Measurements from ENCODE around the gene RFLNA. TPM values are rescaled to one million over a fixed set of nuclear protein-coding genes. Genes with fewer than 3 reads are reported as not detected.

Gene RFLNA
- total and polyA plus RNA-seq, 2 of the 4 experiments (the other 2 are of a cell fraction): not detected

- 40% methylated on average over 1 of the region's 19 CpGs; no CpG with 5 or more reads in 1 of the 2 experiments for WGBS, 2 experiments (ENCODE audit: extremely low coverage in 2 of 2, insufficient read length in 1 of 2)
- dilution Hi-C loops (cut with HindIII; ENCODE audit: low sequenced_read_pairs, unreplicated experiment): no loop called here
- H2AK5ac ChIP-seq (ENCODE audit: low read depth, low read length): no peak overlapping the region
Observed at GRCh38 chr12:124279846-124280360, 15.0 kb upstream of the RFLNA start.

More at GRCh38 chr12:124279846-124280360, 15.0 kb upstream of the RFLNA start:
- intact Hi-C loops (cut with micrococcal nuclease) (no loop called here), in situ Hi-C loops (cut with MboI; ENCODE audit: low sequenced_read_pairs) (no loop called here)
- Histone ChIP-seq H3K27me3 (ENCODE audit: control insufficient read depth, insufficient read depth, low read length) (peaks cover 71% of the 10 kb centered on the region), H2AK9ac (replicated peaks; ENCODE audit: low read depth, low read length, poor library complexity) (no peak overlapping the region), H4K8ac (ENCODE audit: low read depth in 2 of 2, low read length in 2 of 2) (no peak overlapping the region), H3K4ac (ENCODE audit: low read depth, low read length) (no peak overlapping the region), H2BK20ac (ENCODE audit: low read depth, low read length) (no peak overlapping the region), H4K91ac (ENCODE audit: insufficient read depth, low read depth, low read length) (no peak overlapping the region), H3K9me3 (ENCODE audit: control insufficient read depth, insufficient read depth, low read length) (peaks cover 12% of the 10 kb centered on the region), H4K20me1 (ENCODE audit: insufficient read depth, low read length) (no peaks in the 10 kb centered on the region), H2BK15ac (ENCODE audit: low read depth, low read length) (no peak overlapping the region), H3K9ac (ENCODE audit: low read depth, low read length) (no peak overlapping the region), H3K56ac (ENCODE audit: extremely low read depth, insufficient read depth, low read length) (no peak overlapping the region), H3K36me3 (ENCODE audit: control insufficient read depth, insufficient read depth, low read length) (no peaks in the 10 kb centered on the region), H2BK5ac (ENCODE audit: low read depth, low read length, poor library complexity, severe bottlenecking) (no peak overlapping the region), H3K9me1 (ENCODE audit: insufficient read depth, low read length) (no peaks in the 10 kb centered on the region), H4K5ac (ENCODE audit: low read depth, low read length) (no peak overlapping the region), H2AFZ (replicated peaks; ENCODE audit: low read length, poor library complexity) (no peak overlapping the region), H3K4me2 (ENCODE audit: low read depth, low read length) (no peak overlapping the region), H3K4me1 (ENCODE audit: control insufficient read depth, insufficient read depth, low read length) (no peaks in the 10 kb centered on the region), H3K18ac (ENCODE audit: low read depth, low read length) (no peak overlapping the region), H3K4me3 (ENCODE audit: insufficient read depth, low read depth, low read length) (no peak overlapping the region), H3K27ac (ENCODE audit: insufficient read depth, low read length) (no peak overlapping the region), H2BK120ac (ENCODE audit: low read depth, low read length) (no peak overlapping the region), H3K79me1 (ENCODE audit: low read depth in 1 of 2, low read length in 2 of 2) (no peaks in the 10 kb centered on the region), H3K23ac (ENCODE audit: low read depth, low read length) (no peak overlapping the region), H3K14ac (replicated peaks; ENCODE audit: low read depth, low read length) (no peak overlapping the region)
- TF ChIP-seq CTCF (conservative IDR thresholded peaks at IDR 0.05; ENCODE audit: low read depth, low read length): no peak
- TF ChIP-seq FOS (IDR thresholded peaks at IDR 0.05; ENCODE audit: low read depth, low read length): no peak
- TF ChIP-seq MXI1 (IDR thresholded peaks at IDR 0.05; ENCODE audit: borderline replicate concordance, low read depth, low read length): no peak
- no peak for TF ChIP-seq POLR2A (IDR thresholded peaks at IDR 0.05; ENCODE audit: low read depth, low read length)
- no peak for TF ChIP-seq RCOR1 (IDR thresholded peaks at IDR 0.05; ENCODE audit: insufficient replicate concordance, low read length)
- no peak for TF ChIP-seq RFX5 (IDR thresholded peaks at IDR 0.05; ENCODE audit: low read depth, low read length)
- no peak for TF ChIP-seq USF2 (IDR thresholded peaks at IDR 0.05; ENCODE audit: low read depth, low read length)
- peak; percentile 21; the same call in 1 of the 2 replicates for ATAC-seq (ENCODE audit: low read depth)
- no peak for DNase-seq
- ChIA-PET POLR2A (ENCODE audit: unreplicated experiment) (no interaction called here), CTCF (interaction anchor here (0.6 kb wide), 1 partner anchor 20 kb away, joined by 3 read pairs; no protein-coding TSS in a partner anchor)
- no TSS peak for BruUV-seq (replicated peaks)

Measured in IMR-90 (cell line).